LNCaP clone FGC (cell line): ENCODE measurements around the gene COP1.
A peak's percentile ranks its signal among the peaks of the same experiment; 100 is the strongest.

Experiments
- DNase-seq: peaks from one replicate; pipeline ENCODE4 v3.0.0-alpha.2; 2011; ENCODE audit warnings: low read depth
- H3K4me3 ChIP-seq: 2 replicates; pipeline ENCODE4 v1.5.1; 2011; ENCODE audit warnings: mild to moderate bottlenecking, low read depth, low read length, control low read depth
- TF ChIP-seq, protein P1 (sequence below): IDR thresholded peaks from 2 replicates; pipeline ENCODE4 v1.5.1; 2012; ENCODE audit warnings: mild to moderate bottlenecking; ENCODE audit not compliant: control insufficient read depth, insufficient read depth; ENCODE audit errors: extremely low read depth

COP1 gene

DNA sequence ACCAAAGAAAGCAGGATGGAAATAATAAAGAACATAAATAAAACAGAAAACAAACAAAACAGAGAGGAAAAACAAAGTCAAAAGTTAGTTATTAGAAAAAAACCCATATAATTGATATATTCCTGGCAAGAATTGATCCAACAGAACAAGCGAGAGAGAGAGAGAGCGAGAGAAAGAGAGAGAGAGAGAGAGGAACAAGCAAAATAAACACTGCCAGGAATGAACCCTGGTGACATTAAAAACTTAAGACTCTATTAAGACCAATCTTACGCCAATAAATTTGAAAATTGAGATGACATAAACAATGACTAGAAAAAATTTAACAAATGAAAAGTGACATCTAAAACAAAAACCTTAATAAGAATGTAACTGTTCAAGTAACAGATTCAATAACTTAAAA, 64.1 kb downstream of the COP1 start:
- TF ChIP-seq, protein P1, sequence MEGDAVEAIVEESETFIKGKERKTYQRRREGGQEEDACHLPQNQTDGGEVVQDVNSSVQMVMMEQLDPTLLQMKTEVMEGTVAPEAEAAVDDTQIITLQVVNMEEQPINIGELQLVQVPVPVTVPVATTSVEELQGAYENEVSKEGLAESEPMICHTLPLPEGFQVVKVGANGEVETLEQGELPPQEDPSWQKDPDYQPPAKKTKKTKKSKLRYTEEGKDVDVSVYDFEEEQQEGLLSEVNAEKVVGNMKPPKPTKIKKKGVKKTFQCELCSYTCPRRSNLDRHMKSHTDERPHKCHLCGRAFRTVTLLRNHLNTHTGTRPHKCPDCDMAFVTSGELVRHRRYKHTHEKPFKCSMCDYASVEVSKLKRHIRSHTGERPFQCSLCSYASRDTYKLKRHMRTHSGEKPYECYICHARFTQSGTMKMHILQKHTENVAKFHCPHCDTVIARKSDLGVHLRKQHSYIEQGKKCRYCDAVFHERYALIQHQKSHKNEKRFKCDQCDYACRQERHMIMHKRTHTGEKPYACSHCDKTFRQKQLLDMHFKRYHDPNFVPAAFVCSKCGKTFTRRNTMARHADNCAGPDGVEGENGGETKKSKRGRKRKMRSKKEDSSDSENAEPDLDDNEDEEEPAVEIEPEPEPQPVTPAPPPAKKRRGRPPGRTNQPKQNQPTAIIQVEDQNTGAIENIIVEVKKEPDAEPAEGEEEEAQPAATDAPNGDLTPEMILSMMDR, result no peak
- no peak overlapping the region for H3K4me3 ChIP-seq
- DNase-seq, result no peak

DNA sequence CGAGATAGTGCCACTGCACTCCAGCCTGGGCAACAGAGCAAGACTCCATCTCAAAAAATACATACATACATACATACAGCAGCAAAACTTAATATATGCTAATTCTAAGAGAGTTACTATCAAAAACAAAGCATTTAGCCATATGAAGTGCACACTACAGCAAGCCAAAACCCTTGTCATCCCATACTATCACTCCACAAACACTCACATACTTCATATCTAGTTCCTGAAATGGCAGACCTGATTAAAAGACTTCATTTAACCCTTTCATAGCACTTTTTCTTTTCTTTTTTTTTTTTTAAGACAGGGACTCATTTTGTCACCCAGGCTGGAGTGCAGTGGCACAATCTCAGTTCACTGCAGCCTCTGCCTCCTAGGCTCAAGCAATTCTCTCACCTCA, 65.6 kb downstream of the COP1 start:
- no peak for DNase-seq
- H3K4me3 ChIP-seq, result no peak overlapping the region
- TF ChIP-seq, protein P1, result no peak

DNA sequence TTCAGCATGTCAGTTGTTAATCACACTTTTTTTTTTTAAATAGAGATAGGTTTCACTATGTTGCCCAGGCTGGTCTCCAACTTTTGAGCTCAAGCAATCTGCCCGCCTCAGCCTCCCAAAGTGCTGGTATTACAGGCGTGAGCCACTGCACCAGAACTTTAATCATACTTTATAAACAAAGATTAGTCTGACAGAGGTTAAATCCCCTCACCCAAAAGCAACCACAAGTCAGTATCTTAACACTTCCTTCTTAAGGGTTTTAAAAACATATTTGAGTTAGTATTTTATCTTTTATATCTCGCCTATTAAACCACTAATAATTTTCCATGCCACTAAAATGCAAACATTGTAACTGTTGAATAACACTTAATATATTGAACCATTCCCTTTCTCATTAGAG, 70.2 kb downstream of the COP1 start:
- TF ChIP-seq, protein P1, result no peak
- H3K4me3 ChIP-seq, result no peak overlapping the region
- peak; percentile 68 for DNase-seq

DNA sequence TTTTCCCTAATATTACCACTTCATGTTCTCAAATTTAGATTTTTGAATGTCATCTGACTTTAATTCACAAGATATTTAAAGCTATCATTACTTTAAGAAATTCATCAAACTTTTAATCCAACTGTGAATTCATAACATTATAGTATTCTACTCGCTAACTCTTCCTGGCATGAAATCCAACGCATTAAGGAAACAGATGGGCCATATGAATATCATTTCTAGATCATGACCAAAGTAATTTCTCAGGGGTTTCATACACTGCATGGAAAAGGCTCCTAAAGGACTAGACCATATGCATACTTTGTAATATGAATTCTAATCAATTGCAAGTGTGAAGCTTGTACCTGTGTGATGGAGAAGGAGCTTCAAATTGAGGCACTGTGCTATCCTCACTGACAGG, 72.4 kb downstream of the COP1 start:
- H3K4me3 ChIP-seq, result no peak overlapping the region
- no peak for DNase-seq
- TF ChIP-seq, protein P1, result no peak

DNA sequence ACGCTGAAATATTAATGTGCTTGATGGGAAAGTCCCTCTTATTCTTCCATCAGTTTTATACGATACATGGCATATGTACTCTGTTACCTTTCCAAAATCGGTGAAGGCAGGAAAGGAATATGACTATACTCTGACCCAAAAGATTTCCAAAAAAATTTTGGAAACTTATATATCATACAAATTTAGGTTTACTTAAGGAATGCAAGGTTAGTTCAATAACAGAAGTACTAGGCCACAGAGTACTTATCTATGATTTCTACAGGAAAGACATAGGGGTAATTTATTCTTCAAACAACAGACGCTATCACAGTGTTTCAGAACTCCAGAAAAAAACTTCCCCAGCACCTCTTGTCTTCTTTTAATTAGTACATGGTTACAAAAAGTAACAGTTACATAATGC, 84.8 kb downstream of the COP1 start:
- TF ChIP-seq, protein P1, result no peak
- DNase-seq, result no peak

DNA sequence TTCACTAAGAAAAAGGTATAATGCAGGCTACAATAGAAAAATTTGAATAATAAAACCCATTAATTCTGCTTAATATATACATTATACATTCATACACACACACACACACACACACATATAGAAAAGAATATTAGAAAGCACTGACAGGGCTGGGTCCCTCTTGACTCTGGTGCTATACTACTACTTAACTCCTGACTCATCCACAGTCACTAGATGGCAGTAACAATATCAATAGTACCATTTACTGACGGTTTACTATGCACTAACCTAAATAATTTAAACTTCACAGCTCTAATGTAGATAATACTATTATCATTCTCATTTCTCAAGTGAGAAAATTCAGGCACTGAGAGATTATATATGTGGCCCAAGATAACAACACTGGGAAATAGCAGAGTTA, 87.5 kb downstream of the COP1 start:
- TF ChIP-seq, protein P1, result peak; percentile 65
- H3K4me3 ChIP-seq, result no peak overlapping the region
- DNase-seq, result no peak

More for the DNA sequence above, 84.8 kb downstream of the COP1 start:
- no peak overlapping the region for H3K4me3 ChIP-seq

DNA sequence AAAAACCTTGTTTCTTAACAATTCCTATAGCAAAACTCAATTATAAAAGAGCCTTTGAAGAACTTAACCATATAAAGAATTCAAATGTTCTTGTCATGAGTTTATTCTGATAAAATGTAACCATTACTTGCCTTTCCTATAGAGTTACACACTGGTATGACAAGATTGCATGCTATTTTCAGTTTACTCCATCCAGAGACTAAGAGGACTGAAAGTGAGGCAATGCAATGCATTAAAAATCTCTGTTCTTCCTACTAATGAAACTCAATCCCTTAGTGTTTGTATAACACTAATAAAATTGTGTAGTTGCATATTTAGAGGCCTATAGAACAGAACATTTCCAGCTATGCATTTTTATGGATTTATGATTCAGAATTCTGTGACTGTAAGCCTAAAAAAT, 88.1 kb downstream of the COP1 start:
- TF ChIP-seq, protein P1, result no peak
- peak; percentile 32 for DNase-seq
- no peak overlapping the region for H3K4me3 ChIP-seq
